GM18870 (cell line): ENCODE data around the gene FMO2.

ENCODE experiments used
- ATAC-seq: cut with Tn5 transposase; IDR thresholded peaks from one replicate; pipeline ENCODE4 v1.9.1; 2021; ENCODE audit warnings: moderate library complexity; ENCODE audit not compliant: unreplicated experiment

Gene FMO2

DNA sequence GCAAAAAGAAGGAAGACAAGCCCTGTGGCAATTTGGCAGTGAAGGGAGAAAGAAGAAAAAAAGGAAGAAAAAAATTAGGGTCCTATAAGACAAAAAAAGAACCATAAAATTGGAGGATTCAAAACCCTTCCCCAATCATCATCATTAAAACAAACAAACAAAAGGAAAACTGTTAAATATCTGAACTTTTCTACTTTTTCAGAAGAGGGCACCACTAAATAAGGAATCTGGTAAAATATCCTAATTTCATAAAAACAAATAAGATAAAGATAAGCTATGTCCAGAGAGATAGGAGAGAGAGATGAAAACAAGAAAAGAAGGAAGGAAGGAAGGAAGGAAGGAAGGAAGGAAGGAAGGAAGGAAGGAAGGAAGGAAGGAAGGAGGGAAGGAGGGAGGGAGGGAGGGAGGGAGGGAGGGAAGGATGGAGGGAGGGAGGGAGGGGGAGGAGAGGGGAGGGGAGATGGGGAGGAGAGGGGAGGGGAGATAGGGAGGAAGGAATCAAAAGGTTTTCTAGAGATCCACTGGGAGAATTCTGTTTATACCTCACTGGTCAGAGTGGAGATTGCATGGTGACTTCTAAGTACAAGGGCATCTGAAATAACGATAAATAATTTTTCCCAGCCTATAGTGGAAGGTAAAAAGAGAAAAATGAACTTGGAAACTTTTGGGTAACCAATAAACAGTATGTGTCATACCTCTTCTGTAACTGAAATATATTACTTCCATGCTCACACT, 10.4 kb upstream of the FMO2 start:
- ATAC-seq, result no peak

DNA sequence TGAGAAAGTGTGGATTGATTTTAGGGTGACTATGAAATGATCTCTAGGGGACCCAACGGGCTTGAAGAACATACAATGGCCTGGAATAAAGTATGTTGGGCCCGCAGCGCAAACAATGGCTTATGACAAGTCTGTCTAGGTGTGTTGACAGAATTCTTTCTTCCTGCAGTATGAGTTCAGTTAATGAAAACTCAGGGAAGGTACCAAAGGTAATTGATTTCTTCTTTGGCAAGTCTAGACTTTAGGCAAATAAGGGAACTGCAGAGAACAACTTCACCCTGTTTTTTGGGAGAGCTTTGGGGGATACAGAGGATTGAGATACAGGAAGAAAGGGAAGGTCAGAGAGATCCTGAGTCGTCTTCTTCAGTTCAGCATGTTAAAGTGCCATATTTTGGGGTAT, 7.8 kb upstream of the FMO2 start:
- no peak for ATAC-seq

DNA sequence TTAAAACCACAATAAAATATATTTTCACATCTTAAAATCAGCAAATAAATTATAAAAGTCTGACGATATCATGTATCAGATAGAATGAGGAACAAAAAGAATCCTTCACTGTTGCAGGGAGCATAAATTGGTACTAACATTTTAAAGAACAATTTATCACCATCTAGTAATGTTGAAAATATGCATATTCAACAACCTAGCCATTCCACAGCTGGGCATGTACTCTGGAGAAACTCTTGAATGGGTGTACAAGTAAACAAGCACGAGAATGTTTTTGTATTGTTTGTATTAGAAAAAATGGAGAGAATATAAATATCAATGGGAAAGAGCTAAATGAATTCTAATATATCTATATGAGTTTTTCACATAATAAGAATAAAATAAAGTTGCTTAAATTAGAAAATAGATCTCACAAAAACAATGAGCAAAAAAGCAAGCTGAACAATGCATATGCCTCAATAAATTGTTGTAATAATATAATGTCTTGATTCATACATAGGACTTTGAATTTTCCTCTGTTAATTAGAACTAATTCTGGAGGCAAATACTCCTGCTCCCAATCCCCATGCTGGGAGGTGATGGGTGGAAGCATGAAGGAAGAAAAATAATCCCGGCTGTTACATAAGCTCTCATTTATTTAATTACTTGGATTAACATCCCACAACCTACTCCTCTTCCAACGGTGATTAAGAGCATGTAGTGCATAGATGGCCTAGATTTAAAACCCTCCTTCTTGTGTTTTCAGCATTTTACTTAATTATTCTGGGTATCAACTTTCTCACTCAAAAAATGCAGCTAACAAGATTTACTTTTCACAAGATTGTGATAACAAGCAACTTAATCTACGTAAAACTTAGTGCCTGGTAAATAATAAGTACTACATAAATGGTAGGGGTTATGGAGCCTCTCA, 5.5 kb upstream of the FMO2 start:
- ATAC-seq, result no peak

- ATAC-seq, result no peak
These were observed 4.4 kb upstream of the FMO2 start for GRCh38 chr1:171180670-171181069.

DNA sequence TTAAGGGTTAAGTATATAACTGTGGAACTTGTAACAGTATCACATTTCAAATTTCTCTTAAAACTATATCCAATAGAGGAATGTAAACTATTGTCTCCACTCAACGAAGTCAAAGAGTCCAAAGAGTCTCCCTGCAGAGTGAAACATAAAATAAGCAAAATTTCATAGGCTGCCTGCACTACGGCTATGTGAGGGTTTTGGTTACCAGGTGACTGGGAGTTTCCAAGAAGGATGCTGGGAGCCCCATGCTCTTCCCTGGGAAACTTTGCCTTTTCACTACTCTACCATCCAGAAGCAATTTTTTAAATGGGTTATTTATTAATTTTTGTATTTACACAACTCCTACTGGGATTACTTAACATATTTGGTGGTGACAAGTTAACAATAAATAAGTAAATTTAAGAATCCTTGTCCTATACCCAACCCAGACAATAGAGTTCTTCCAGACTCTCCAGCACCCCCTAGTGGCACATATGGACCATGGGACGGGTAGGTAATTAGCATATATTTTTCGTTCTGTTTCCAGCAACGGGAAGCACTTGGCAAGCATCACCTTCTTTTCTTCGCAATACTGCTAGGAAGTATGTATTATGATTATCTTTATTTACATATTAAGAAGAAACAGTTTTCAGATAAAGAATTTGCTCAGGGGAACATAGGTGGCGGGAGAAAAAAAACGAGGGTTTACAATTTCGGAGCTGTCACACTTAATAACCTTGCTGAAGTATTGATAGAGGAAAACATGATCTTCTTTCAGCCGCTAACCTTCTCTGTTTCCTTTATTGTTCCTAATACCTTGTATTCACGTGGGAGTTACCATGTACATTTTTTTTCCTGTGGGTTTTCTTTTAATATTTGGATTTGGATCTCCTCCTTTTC, 3.5 kb downstream of the FMO2 start:
- ATAC-seq, result no peak

GRCh38 chr1:171191992-171192391, 6.9 kb downstream of the FMO2 start:
- ATAC-seq, result no peak

DNA sequence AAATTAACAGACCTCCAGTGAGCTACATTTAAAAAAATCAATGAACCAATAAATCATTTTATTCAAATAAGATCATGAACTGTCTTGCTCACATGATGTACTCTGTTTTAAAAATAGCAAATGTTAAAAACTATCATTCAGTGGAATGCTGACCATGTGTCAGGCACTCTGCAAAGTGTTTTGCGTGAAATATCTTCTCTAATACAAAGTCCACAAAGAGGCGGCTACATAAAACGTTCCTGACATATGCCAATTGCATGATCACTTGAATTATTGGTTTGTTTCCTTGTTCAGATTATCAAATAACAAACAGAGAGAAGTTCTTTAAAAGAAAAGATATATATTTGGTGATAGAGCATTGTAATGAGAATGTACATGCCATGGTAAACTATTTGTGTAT, 10.7 kb downstream of the FMO2 start:
- ATAC-seq, result no peak

DNA sequence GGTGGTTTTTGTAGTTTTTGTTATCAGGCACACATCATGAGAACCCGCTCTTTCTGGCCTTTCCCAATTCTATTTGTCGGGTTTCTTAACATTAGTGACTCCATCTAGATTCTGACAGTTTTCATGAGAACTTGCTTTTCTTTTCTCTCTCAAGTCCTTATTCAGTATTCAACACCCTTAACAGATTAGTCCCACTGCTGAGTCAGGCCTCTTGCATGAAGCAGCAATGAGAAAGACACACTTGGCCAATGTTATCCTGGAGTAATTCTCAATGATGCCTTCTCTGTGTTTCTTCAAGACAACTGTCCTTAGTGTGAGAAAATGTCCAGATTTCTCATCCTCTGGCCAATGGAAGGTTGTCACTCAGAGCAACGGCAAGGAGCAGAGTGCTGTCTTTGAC, 11.3 kb downstream of the FMO2 start:
- no peak for ATAC-seq

DNA sequence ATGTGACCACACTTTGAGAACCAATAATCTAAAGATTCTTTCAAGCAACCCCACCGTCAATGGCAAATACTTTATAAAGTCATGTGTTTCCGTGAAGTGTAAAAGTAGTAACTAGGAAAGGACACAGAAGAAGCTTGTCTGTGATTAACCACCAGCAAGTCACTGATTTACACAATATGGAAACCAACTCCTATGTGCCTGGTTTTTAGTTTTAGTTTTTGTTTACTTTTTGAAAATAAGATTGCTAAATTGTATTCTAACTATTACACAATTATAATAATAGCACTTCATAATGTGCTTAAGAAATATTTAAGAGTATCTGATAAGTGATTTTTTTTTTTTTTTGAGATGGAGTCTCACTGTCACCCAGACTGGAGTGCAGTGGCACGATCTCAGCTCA, 13.0 kb downstream of the FMO2 start:
- no peak for ATAC-seq

- ATAC-seq, result no peak
These were observed 19.2 kb downstream of the FMO2 start for GRCh38 chr1:171204296-171204695.

- no peak for ATAC-seq
These were observed 21.3 kb downstream of the FMO2 start for GRCh38 chr1:171206204-171206977.

DNA sequence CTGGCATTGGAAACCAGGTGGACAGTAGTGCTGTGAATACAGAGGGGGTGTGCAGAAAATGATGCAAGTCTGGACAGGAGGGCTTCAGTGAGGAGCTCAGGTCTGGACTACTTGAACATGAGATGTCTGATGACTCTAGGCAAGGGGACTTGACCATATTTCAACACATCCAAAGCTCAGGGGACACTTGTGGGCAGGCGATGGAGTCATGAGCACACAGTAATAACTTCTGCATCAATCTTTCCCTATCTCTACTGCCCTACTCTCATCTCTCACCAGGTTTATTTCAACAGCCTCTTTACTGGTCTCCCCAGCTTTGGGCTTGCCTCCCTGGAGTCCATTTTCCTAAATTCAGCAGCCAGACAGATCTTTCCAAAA, 21.9 kb downstream of the FMO2 start:
- no peak for ATAC-seq

GRCh38 chr1:171207377-171207776, 22.3 kb downstream of the FMO2 start:
- ATAC-seq, result no peak

- no peak for ATAC-seq
These were observed 25.3 kb downstream of the FMO2 start for GRCh38 chr1:171210355-171210754.

- ATAC-seq, result no peak
These were observed 27.7 kb downstream of the FMO2 start for GRCh38 chr1:171212607-171213351.

- ATAC-seq, result no peak
These were observed 28.7 kb downstream of the FMO2 start for GRCh38 chr1:171213559-171214454.

DNA sequence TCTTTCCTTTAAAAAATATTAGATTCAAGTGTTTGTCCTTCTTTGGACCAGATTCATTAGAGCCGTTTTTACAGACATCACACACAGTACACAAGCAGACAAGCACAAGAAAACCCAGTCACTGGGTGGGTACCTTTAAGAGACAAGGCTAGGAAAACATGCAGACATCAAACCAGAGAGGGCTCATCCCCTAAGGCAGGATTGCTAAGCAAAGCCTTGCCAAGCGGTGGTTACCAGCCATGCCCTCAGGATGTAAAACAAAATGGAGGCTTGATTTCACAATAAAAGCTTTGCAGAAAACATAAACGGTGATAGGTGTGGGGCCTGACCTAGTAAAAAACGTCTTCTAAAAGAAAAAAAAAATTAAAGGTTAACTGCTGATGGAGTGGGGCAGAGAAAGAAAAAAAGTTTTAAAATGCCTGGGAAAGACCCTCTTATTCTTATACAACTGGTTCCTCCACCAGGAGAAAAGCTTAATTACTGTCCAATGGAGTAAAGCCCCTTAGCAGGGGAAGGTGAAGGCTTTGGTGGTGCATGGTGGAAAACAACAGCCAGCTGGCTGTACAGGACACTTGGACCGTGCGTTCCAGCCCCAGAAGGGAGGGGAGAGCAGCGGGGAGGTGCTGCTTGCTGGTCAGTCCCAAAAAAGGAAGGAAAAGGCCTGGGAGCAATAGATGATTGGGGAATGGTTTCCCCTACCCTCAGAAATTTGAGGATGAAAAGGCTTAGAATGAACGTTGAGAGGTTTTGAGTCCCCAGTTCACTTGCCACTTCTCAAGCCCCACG, 32.8 kb downstream of the FMO2 start:
- ATAC-seq, result no peak

GRCh38 chr1:171218661-171219060, 33.6 kb downstream of the FMO2 start:
- no peak for ATAC-seq
